ENCODE results near the gene CFAP92. TPM values are rescaled to one million over a fixed set of nuclear protein-coding genes. Genes with fewer than 3 reads are reported as not detected.
A peak's percentile ranks its signal among the peaks of the same experiment; 100 is the strongest.

Gene CFAP92
- polyA plus RNA-seq, 5 donors = 2.6 to 4.2 (median 4.0) TPM

- no peak for DNase-seq
These were observed 2.5 kb downstream of the CFAP92 start for GRCh38 chr3:128991355-128991895.

DNA sequence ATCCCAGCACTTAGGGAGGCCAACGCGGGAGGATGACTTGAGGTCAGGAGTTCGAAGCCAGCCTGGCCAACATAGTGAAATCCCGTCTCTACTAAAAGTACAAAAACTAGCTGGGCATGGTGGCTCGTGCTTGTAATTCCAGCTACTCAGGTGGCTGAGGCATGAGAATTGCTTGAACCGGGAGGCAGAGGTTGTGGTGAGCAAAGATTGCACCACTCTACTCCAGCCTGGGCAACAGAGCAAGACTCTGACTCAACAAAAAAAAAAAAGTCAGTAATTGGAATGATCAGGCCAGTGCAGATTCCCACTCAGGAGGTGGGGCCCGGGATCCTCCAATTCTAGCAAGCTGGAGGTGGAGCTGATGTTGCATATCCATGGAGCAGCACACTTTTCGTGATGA is 5.6 kb downstream of the CFAP92 start:
- no peak for DNase-seq

- DNase-seq = no peak
These were observed 6.4 kb downstream of the CFAP92 start for GRCh38 chr3:128987302-128988100.

- DNase-seq = no peak
These were observed 9.3 kb downstream of the CFAP92 start for GRCh38 chr3:128984596-128984995.

DNA sequence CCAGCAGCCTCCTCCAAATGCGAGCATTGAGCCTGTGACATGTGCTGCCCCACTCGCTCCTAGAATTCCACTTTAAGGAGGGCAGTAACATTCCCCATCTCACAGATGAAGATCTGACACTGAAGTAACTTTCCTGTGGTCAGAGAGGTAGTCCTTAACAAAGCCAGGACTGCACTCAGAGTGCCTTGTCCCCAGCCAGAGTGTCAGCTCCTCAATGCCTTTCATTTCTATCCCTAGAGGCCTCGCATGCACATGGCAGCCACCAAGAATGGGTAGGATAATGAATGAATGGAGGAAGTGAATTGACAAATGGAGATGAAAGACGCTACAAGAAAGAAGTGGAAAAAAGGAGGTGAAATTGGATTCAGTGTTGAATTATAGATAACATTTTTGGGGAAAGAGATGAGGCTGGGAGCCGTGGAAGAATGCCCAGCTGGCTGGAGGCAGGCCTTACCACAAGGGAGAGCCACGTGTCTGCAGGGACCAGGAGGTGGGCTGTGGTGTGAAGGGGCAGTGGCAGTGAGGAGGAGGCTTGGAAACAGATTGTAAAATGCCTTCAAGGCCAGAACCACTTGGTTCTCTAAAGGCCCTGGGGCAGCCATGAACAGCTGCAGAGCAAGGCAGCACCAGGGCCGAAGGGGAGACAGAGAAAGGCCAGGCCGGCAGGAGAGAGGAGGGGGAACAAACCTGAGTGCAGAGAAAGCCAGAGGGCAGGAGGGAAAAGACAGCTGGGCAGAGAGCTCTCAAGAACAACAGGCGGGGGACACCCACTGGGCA is 10.4 kb downstream of the CFAP92 start:
- no peak for DNase-seq

- DNase-seq = no peak
These were observed 18.6 kb downstream of the CFAP92 start for GRCh38 chr3:128975276-128975675.

GRCh38 chr3:128973988-128974564 is 19.8 kb downstream of the CFAP92 start:
- no peak for DNase-seq

GRCh38 chr3:128971421-128972100 is 22.3 kb downstream of the CFAP92 start:
- DNase-seq = peak; percentile 59 to 73

DNA sequence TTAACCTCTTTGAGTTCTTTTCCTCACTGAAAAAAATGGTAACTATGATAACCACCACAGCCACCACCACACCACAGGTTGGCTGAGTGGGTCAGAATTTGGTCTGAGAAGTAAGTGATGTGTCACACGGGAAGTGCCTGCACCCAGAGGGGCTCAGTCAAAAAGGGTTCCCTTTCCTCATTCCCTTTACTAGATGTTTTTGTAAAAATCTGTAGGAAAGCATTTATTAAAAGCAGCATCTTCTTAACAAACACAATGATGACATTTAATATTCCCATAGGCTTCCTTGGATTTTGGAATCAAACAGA is 23.2 kb downstream of the CFAP92 start:
- DNase-seq = no peak

DNA sequence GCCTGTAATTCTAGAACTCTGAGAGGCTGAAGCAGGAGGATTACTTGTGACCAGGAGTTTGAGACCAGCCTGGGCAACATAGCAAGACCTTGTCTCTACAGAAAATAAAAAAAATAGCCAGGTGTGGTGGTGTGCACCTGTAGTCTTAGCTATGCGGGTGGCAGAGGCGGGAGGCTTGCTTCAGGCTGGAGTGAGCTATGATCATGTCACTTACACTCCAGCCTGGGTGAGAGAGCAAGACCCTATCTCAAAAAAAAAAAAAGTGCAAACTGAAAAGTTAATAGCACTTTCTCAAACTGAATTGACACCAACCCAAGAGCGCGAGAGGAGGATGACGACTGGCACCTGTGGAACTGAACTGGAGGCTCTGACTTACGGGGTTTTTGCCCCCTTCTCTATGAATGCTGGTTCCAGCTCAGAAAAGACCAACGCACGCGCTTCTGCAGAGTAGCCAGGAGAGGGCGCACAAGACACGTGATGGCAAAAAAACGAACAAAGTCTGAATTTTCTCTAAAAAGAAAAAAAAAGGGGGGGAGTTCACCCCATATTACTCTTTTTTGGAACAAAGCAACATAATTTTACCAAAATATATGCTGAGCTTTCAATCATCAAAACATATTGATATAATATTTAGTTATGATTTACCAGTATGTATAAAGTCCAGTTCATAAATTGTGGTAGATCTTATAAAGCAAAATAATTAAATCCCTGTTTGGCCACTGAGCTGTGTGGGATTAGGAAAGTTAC is 23.7 kb downstream of the CFAP92 start:
- DNase-seq = peak in 1 of 2 donors; percentile 38

DNA sequence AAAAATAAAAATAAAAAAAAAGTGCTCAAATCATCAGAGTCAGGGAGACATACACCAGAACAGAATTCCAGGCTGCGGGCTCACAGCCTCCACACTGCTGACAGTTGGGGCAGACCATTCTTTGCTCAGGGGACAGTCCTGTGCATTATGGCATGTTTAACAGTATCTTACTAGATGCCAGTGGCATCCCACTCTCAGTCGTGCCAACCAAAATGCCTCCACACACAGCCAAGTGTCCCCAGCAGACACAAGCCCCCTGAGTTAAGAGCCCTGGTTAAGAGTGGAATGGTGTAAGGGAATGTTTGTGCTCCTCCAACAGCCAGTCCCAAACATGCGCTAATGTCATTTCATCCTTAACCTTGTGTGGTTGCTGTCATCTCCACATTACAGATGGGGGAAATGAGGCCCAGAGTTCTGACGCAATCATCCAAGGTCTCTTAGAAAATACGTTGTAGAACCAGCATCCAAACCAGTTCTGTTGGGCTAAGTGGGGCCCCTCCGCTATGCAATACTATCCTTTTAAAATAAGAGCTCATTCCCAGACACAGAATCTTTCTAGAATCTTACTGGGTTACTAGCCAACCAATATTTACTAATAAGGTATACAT is 26.0 kb downstream of the CFAP92 start:
- no peak for DNase-seq

DNA sequence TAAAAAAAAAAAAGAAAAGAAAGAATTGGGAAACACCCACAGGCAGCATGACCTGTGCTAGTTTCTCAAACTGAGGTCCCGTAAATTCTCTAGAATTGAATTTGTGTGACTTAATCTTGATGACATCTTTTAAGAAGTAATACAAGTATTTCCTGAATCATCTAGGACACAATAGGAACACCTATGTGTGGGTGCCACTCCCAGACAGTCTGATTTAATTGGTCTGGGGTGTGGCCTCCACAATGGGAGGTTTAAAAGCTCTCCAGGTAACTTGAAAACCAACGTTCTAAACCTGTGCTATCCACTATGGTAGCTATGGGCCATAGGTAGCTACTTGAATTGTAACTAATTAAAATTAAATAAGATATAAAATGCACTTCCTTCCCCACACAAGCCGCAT is 28.1 kb downstream of the CFAP92 start:
- DNase-seq = no peak

- DNase-seq = no peak
These were observed 28.6 kb downstream of the CFAP92 start for GRCh38 chr3:128965280-128965679.

DNA sequence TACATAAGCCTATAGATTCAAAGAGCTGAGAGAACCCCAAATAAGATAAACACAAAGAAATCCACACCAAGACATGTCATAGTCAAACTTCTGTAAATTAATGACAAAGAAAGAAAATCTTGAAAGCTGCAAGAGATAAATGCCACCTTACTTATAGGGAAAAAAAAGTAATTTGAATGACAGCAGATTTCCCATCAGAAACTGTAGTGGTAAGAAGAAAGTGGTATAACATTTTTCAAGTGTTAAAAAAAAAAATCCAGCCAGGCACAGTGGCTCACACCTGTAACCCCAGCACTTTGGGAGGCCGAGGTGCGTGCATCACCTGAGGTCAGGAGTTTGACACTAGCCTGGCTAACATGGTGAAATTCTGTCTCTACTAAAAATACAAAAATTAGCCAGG is 37.4 kb downstream of the CFAP92 start:
- no peak for DNase-seq

GRCh38 chr3:128950223-128950938 is 43.5 kb downstream of the CFAP92 start:
- no peak for DNase-seq

DNA sequence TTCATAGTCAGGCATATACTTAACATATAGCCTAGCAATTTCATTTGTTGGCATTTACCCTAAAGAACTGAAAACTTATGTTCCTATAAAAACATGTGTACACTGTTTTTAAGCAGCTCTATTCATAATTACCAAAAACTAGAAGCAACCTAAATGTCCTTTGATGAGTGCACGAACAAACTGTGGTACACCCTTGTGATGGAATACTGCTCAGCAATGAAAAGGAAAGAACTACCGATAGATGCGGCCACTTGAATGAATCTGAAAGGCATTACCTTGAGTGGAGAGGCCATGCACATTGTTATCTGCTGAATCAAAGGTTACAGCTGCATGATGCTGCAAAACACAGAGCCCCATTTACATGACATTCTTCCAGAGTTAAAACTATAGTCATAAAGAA is 44.7 kb downstream of the CFAP92 start:
- DNase-seq = no peak

DNA sequence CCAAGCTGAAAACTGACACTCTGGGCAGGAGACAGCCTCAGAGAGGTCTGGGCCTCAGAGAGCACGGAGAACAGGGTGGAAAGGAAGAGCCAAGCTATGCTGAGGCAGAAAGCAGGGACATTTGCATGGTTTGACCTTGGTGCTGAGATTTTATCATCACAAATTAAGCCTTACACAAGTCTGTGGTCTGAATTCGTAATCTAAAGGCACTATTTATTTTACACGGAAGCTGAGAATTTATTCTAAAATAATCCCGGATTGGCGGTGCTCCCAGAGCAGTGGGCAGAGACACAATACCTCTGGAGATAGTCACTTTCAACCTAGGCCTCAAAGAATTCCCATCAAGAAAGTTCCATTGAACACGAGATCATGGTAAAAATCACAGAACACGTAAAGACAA is 47.5 kb downstream of the CFAP92 start:
- no peak for DNase-seq

DNA sequence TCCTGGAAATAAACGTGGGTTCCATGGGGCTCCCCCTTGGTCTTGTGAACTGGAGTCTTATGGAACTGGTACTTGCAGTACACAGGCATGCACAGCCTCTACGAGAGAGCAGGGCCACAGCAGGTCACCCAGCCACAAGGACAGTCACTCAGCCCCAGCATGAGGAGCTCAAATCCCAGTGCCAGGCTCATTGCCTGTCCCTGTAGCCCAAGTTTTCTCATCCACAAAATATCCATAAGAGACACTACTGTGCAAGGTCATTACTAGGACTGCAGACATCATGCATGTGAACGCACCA is 48.0 kb downstream of the CFAP92 start:
- DNase-seq = no peak

GRCh38 chr3:128945041-128945877 is 48.6 kb downstream of the CFAP92 start:
- DNase-seq = no peak

Data from right lung (tissue), 5 donors.